ENCODE results near the gene SUPT5H.

DNA sequence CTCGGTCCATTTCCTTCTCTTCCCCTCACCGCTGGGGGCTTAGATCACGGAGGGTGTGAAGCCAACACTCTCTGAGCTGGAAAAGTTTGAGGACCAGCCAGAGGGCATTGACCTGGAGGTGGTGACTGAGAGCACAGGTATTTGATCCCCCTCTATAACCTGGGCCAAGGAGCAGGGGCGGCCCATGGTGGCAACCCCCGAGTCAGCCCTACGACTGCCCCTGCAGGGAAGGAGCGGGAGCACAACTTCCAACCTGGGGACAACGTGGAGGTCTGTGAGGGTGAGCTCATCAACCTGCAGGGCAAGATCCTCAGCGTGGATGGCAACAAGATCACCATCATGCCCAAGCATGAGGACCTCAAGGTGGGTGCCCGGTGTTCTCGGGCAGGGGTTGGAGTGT, 23.7 kb downstream of the SUPT5H start:
- TF ChIP-seq, protein P1, sequence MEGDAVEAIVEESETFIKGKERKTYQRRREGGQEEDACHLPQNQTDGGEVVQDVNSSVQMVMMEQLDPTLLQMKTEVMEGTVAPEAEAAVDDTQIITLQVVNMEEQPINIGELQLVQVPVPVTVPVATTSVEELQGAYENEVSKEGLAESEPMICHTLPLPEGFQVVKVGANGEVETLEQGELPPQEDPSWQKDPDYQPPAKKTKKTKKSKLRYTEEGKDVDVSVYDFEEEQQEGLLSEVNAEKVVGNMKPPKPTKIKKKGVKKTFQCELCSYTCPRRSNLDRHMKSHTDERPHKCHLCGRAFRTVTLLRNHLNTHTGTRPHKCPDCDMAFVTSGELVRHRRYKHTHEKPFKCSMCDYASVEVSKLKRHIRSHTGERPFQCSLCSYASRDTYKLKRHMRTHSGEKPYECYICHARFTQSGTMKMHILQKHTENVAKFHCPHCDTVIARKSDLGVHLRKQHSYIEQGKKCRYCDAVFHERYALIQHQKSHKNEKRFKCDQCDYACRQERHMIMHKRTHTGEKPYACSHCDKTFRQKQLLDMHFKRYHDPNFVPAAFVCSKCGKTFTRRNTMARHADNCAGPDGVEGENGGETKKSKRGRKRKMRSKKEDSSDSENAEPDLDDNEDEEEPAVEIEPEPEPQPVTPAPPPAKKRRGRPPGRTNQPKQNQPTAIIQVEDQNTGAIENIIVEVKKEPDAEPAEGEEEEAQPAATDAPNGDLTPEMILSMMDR (conservative IDR thresholded peaks at IDR 0.05; ENCODE audit: low read depth, low read length) = no peak
- TF ChIP-seq MXI1 (IDR thresholded peaks at IDR 0.05; ENCODE audit: borderline replicate concordance, low read depth, low read length) (no peak), SMC3 (IDR thresholded peaks at IDR 0.05; ENCODE audit: low read depth, low read length) (no peak), RFX5 (IDR thresholded peaks at IDR 0.05; ENCODE audit: low read depth, low read length) (no peak), MAZ (IDR thresholded peaks at IDR 0.05; ENCODE audit: borderline replicate concordance, low read depth, low read length) (no peak)
